GM08714 (cell line): ENCODE measurements around the gene DNAJC7.
"Not testable (repeated sequence)": the region's sequence is repeated elsewhere in the genome, so short reads cannot be mapped to it uniquely, and the experiment has no call there.

Experiments
- H3K4me3 ChIP-seq: fragments of 200-500 bp; sonication (Bioruptor generic); 2 replicates; pipeline ENCODE4 v1.5.1; 2014; ENCODE audit warnings: mild to moderate bottlenecking, low read length, inconsistent platforms
- ZNF274 ChIP-seq: IDR thresholded peaks from 2 replicates; pipeline ENCODE4 v1.6.1; 2012; ENCODE audit warnings: mild to moderate bottlenecking, low read depth, low read length

The DNAJC7 gene

DNA sequence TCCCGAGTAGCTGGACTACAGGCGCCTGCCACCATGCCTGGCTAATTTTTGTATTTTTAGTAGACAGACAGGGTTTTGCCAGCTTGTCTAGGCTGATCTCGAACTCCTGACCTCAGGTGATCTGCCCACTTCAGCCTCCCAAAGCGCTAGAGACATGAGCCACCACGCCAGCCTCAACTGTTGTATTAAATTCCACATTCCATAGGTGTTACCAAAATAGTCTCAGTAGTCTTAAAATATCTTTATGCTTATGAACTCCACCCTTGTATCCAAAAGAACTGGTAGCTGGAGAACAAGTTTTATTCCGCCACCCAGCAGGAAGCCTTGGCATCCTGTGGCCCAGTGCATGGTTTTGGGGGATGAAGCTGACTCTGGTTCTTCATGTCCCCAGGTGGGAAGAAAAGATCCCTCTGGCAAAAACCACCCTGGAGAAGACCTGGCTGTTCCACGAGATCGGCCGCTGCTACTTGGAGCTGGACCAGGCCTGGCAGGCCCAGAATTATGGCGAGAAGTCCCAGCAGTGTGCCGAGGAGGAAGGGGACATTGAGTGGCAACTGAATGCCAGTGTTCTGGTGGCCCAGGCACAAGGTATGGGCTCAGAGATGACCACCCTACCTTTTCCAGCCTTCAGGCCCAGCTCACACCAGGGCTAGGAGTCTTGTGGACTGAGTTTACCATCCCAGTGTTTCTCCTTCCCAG is 68.3 kb downstream of the DNAJC7 start:
- TF ChIP-seq ZNF274: no peak
- H3K4me3 ChIP-seq: no peak overlapping the region

- no peak overlapping the region for H3K4me3 ChIP-seq
- TF ChIP-seq ZNF274: no peak
Observed at GRCh38 chr17:41944943-41945342, 72.3 kb downstream of the DNAJC7 start.

DNA sequence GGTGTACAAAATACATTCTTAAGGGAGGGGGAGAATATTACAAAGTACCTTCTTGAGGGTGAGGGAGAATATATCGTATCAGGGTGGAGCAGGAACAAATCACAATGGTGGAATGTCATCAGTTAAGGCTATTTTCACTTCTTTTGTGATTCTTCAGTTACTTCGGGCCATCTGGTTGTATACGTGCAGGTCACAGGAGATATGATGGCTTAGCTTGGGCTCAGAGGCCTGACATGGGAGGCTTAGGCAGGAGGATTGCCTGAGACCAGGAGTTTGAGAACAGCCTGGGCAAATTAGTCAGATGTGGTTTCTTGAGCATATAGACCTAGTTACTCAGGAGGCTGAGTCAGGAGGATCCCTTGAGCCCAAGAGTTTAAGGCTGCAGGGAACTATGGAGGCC is 73.7 kb downstream of the DNAJC7 start:
- no peak overlapping the region for H3K4me3 ChIP-seq
- TF ChIP-seq ZNF274: no peak

DNA sequence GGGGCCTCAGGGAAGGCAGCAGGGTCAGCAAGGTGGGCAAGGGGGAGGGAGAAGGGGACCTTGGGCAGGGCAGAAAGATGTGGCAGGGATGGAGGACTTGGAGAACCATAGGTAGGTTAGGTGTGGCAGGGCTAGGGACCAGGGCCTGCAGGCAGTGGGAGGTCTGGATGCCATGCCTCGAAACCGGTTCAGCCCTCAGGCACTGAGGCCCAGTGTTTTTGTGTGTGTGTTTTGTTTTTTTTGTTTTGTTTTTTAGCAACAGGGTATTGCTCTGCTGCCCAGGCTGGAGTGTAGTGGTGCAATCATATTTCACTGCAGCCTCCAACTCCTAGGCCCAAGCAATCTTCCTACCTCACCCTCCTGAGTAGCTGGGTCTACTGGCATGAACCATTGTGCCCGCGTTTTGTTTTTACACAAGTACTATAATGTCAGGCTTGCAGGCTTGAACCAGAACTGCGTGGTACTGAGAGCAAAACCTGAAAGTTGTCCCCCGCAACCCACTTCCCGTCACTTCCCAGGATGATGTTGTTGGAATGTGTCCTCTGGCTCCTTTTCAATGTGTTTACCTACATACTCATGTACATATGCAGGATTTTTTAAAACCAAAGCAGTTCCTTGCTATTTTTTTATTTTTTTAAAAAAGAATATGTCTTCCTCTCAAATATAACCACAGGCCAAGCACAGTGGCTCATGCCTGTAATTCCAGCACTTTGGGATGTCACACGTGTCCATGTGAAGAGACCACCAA is 74.4 kb downstream of the DNAJC7 start:
- TF ChIP-seq ZNF274: no peak
- H3K4me3 ChIP-seq: no peak overlapping the region

GRCh38 chr17:41941168-41941567 is 76.1 kb downstream of the DNAJC7 start:
- H3K4me3 ChIP-seq: no peak overlapping the region
- TF ChIP-seq ZNF274: no peak

DNA sequence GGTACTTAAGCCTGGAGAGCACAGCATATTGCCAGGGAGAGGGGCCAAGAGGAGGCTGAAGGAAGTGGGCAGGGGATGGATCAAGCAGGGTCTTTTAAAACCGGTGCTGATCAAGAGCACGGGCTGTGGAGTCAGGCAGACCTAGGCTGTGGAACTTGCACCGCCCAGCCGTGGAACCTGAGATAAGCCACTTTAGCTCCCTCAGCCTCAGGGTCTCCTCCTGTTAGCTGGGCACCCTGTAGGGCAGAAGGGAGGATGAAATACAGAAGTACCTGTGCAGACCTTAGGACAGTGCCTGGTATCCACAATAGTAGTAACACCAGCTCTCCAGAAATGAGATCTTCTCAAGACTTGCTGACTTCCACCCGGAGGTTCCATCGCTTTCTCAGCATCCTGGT is 77.5 kb downstream of the DNAJC7 start:
- TF ChIP-seq ZNF274: no peak
- H3K4me3 ChIP-seq: no peak overlapping the region

DNA sequence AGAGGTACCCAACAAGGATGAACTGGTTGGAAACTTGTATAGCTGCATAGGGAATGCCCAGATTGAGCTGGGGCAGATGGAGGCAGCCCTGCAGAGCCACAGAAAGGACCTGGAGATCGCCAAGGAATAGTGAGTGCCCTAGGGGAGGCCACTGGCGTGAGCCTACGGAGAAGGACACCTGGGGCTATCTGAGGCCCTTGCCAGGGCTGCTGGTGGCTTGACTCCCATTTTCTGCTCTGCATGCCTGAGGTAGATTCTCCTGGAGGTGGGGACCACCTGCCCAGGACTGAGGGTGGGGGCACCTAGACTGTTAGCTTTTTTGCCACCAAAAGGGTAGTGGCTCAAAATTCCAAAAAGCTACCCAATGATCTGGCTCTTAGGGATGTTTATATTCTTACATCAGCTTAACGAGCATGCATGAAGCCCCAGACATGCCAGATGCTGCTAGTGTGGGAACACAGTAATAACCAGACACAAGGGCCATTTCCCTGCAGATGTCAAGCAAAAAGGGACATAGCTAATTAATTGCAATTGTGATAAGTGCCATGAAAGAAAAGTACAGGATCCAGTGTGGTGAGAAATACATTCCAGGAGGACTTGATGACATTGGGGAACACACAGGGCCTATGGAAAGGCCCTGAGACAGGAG is 78.1 kb downstream of the DNAJC7 start:
- TF ChIP-seq ZNF274: no peak
- H3K4me3 ChIP-seq: no peak overlapping the region

- TF ChIP-seq ZNF274: no peak
- H3K4me3 ChIP-seq: no peak overlapping the region
Observed at GRCh38 chr17:41937970-41938954, 79.0 kb downstream of the DNAJC7 start.

DNA sequence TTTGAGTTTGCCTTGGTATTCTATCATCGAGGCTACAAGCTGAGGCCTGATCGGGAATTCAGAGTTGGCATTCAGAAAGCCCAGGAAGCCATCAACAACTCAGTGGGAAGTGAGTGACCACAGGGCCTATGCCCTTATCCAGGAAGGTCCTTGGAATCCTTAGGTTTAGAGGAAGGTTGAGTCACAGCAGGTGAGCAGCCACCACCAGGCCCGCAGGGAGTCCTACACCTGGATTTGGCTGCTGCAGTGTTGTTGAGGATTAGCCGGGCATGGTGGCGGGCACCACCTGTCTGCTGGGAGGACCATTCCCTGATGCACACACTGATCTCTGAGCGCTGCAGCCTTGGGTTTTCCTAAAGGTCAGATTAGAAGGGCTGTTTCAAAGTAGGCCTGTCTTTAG is 81.6 kb downstream of the DNAJC7 start:
- TF ChIP-seq ZNF274: no peak
- H3K4me3 ChIP-seq: no peak overlapping the region

GRCh38 chr17:41932816-41933389 is 84.3 kb downstream of the DNAJC7 start:
- no peak overlapping the region for H3K4me3 ChIP-seq
- no peak for TF ChIP-seq ZNF274

DNA sequence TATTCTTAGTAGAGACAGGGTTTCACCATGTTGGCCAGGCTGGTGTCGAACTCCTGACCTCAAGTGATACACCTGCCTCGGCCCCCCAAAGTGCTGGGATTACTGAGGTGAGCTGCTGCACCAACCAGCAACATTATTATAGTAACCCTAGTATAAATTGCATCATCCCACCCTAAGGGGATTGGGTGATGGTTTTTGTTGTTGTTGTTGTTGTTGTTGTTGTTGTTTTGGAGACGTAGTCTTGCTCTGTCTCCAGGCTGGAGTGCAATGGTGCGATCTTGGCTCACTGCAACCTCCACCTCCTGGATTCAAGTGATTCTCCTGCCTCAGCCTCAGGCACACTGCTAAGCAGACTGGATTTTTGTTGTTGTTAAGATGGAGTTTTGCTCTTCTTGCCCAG is 85.5 kb downstream of the DNAJC7 start:
- not testable (repeated sequence) for H3K4me3 ChIP-seq

DNA sequence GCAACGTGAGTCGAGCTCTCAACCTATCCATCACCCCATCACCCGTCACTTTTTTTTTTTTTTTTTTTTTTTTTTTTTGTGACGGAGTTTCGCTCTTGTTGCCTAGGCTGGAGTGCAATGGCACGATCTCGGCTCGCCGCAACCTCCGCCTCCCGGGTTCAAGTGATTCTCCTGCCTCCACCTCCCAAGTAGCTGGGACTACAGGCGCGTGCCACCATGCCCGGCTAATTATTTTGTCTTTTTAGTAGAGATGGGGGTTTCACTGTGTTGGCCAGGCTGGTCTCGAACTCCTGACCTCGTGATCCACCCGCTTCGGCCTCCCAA is 86.4 kb downstream of the DNAJC7 start:
- H3K4me3 ChIP-seq: peak overlapping the region; percentile 61

GRCh38 chr17:41930009-41930832 is 87.0 kb downstream of the DNAJC7 start, which contains the start of gene ODAD4:
ODAD4 (plus strand) TSS chr17:41930617; CDS start chr17:41930724, 107 bp downstream.
- no peak for TF ChIP-seq ZNF274

More at GRCh38 chr17:41930009-41930832, 87.0 kb downstream of the DNAJC7 start, which contains the start of gene ODAD4:
- H3K4me3 ChIP-seq: peak within 1 kb of the TSS; percentile 61
